Stimulated activated CD4-positive, alpha-beta T cell treated with anti-CD3 and anti-CD28 coated beads, Interleukin-15, amount 100 ng/mL, for 1 hour (primary cell): Measurements from ENCODE around the gene BCL2.
"Not testable (repeated sequence)": the region's sequence is repeated elsewhere in the genome, so short reads cannot be mapped to it uniquely, and the experiment has no call there.

Experiments used
- DNase-seq, 2 donors: peaks; one replicate each; pipeline ENCODE4 v3.0.0-alpha.2; 2020; ENCODE audit warnings: low read depth in 1 of 2, low spot score in 1 of 2

BCL2 gene

GRCh38 chr18:63319383-63320122 is at the start of gene BCL2:
Gene BCL2 (minus strand): TSS chr18:63319769.
- DNase-seq, result peak; percentile 14 to 36

GRCh38 chr18:63368611-63369010 is 49.0 kb upstream of the BCL2 start:
- no peak for DNase-seq

GRCh38 chr18:63367053-63367953 is 47.7 kb upstream of the BCL2 start, which contains the start of gene KDSR:
Gene KDSR (minus strand): TSS chr18:63367206. CDS start chr18:63367118, 88 bp downstream.
- DNase-seq, result peak; percentile 57 to 77

- peak; percentile 37 to 43 for DNase-seq
Measured at GRCh38 chr18:63366213-63367052, 46.9 kb upstream of the BCL2 start.

- no peak for DNase-seq
Measured at GRCh38 chr18:63365876-63366212, 46.3 kb upstream of the BCL2 start.

- no peak for DNase-seq
Measured at GRCh38 chr18:63363951-63364350, 44.4 kb upstream of the BCL2 start.

GRCh38 chr18:63363420-63363819 is 43.9 kb upstream of the BCL2 start:
- not testable (repeated sequence) for DNase-seq

GRCh38 chr18:63356272-63356896 is 36.8 kb upstream of the BCL2 start:
- no peak for DNase-seq

GRCh38 chr18:63350230-63350629 is 30.7 kb upstream of the BCL2 start:
- DNase-seq, result no peak

- DNase-seq, result no peak
Measured at GRCh38 chr18:63348508-63349136, 29.1 kb upstream of the BCL2 start.

- DNase-seq, result no peak
Measured at GRCh38 chr18:63346480-63347183, 27.1 kb upstream of the BCL2 start.

GRCh38 chr18:63346031-63346430 is 26.5 kb upstream of the BCL2 start:
- no peak for DNase-seq

- no peak for DNase-seq
Measured at GRCh38 chr18:63344918-63345317, 25.3 kb upstream of the BCL2 start.

- no peak for DNase-seq
Measured at GRCh38 chr18:63344263-63344662, 24.7 kb upstream of the BCL2 start.

GRCh38 chr18:63342206-63342605 is 22.6 kb upstream of the BCL2 start:
- DNase-seq, result no peak

- no peak for DNase-seq
Measured at GRCh38 chr18:63339920-63340484, 20.4 kb upstream of the BCL2 start.

- DNase-seq, result no peak
Measured at GRCh38 chr18:63336366-63337099, 17.0 kb upstream of the BCL2 start.

- no peak for DNase-seq
Measured at GRCh38 chr18:63331105-63331504, 11.5 kb upstream of the BCL2 start.
